HG03280 (cell line): ENCODE data around the gene DENND1A.

Source experiments
- ATAC-seq: cut with Tn5 transposase; IDR thresholded peaks from one replicate; pipeline ENCODE4 v1.9.1; 2021; ENCODE audit warnings: mild to moderate bottlenecking, moderate library complexity; ENCODE audit not compliant: unreplicated experiment

Gene DENND1A

GRCh38 chr9:123550797-123551196 lies 379.1 kb downstream of the DENND1A start:
- no peak for ATAC-seq

- ATAC-seq, result no peak
These were observed 379.9 kb downstream of the DENND1A start for GRCh38 chr9:123550012-123550411.

GRCh38 chr9:123548741-123549545 lies 381.0 kb downstream of the DENND1A start:
- no peak for ATAC-seq

- no peak for ATAC-seq
These were observed 385.7 kb downstream of the DENND1A start for GRCh38 chr9:123544007-123544827.

GRCh38 chr9:123543492-123543891 lies 386.4 kb downstream of the DENND1A start:
- no peak for ATAC-seq

- ATAC-seq, result no peak
These were observed 387.3 kb downstream of the DENND1A start for GRCh38 chr9:123542435-123543225.

- ATAC-seq, result no peak
These were observed 388.5 kb downstream of the DENND1A start for GRCh38 chr9:123541411-123541810.

- ATAC-seq, result no peak
These were observed 389.5 kb downstream of the DENND1A start for GRCh38 chr9:123540457-123540856.

GRCh38 chr9:123537809-123538208 lies 392.1 kb downstream of the DENND1A start:
- no peak for ATAC-seq

GRCh38 chr9:123536455-123536868 lies 393.5 kb downstream of the DENND1A start:
- ATAC-seq, result no peak

GRCh38 chr9:123534336-123534735 lies 395.6 kb downstream of the DENND1A start:
- no peak for ATAC-seq

GRCh38 chr9:123530244-123530643 lies 399.7 kb downstream of the DENND1A start:
- ATAC-seq, result no peak

- ATAC-seq, result no peak
These were observed 401.4 kb downstream of the DENND1A start for GRCh38 chr9:123528501-123528900.

- ATAC-seq, result no peak
These were observed 401.9 kb downstream of the DENND1A start for GRCh38 chr9:123527981-123528380.

GRCh38 chr9:123525957-123526356 lies 404.0 kb downstream of the DENND1A start:
- ATAC-seq, result no peak

- no peak for ATAC-seq
These were observed 404.5 kb downstream of the DENND1A start for GRCh38 chr9:123525424-123525823.

- ATAC-seq, result no peak
These were observed 405.1 kb downstream of the DENND1A start for GRCh38 chr9:123524866-123525265.

GRCh38 chr9:123523845-123524244 lies 406.1 kb downstream of the DENND1A start:
- ATAC-seq, result no peak

- no peak for ATAC-seq
These were observed 406.9 kb downstream of the DENND1A start for GRCh38 chr9:123523001-123523400.

GRCh38 chr9:123522251-123522650 lies 407.7 kb downstream of the DENND1A start:
- ATAC-seq, result no peak

GRCh38 chr9:123518338-123518737 lies 411.6 kb downstream of the DENND1A start:
- no peak for ATAC-seq
